ENCODE measurements around the gene ZNF197.
"Not testable (repeated sequence)": the region's sequence is repeated elsewhere in the genome, so short reads cannot be mapped to it uniquely, and the experiment has no call there.

ZNF197 gene

GRCh38 chr3:44624749-44625480 is at the start of gene ZNF197:
Gene ZNF197 (plus strand): TSS chr3:44625036. CDS start chr3:44629155, 4,119 bp downstream.
- Mint-ChIP-seq H3K4me1 (ENCODE audit: low read depth) (peaks cover 21% of the 10 kb centered on the region), H3K9me3 (no peaks in the 10 kb centered on the region)

GRCh38 chr3:44576613-44577012 is 48.2 kb upstream of the ZNF197 start:
- Mint-ChIP-seq H3K4me3 (no peak overlapping the region), H3K27me3 (ENCODE audit: low read depth) (no peaks in the 10 kb centered on the region), H3K36me3 (ENCODE audit: low read depth) (peaks cover 5% of the 10 kb centered on the region), H3K9me3 (peaks cover 38% of the 10 kb centered on the region), H3K27ac (no peak overlapping the region), H3K4me1 (ENCODE audit: low read depth) (no peaks in the 10 kb centered on the region)

More at GRCh38 chr3:44624749-44625480, at the start of gene ZNF197:
- Mint-ChIP-seq H3K4me3 (peak within 1 kb of the TSS; percentile 84), H3K36me3 (ENCODE audit: low read depth) (peaks cover 20% of the 10 kb centered on the region), H3K27me3 (ENCODE audit: low read depth) (no peaks in the 10 kb centered on the region), H3K27ac (peak within 1 kb of the TSS; percentile 75)

GRCh38 chr3:44577354-44577952 is 47.4 kb upstream of the ZNF197 start:
- H3K27ac Mint-ChIP-seq; H3K4me1 Mint-ChIP-seq (ENCODE audit: low read depth); H3K36me3 Mint-ChIP-seq (ENCODE audit: low read depth); H3K4me3 Mint-ChIP-seq; H3K27me3 Mint-ChIP-seq (ENCODE audit: low read depth): not testable (repeated sequence)
- H3K9me3 Mint-ChIP-seq = peaks cover 31% of the 10 kb centered on the region

GRCh38 chr3:44578316-44578715 is 46.5 kb upstream of the ZNF197 start:
- H3K27me3 Mint-ChIP-seq (ENCODE audit: low read depth); H3K36me3 Mint-ChIP-seq (ENCODE audit: low read depth); H3K4me3 Mint-ChIP-seq; H3K27ac Mint-ChIP-seq; H3K4me1 Mint-ChIP-seq (ENCODE audit: low read depth): not testable (repeated sequence)
- H3K9me3 Mint-ChIP-seq = peaks cover 26% of the 10 kb centered on the region

GRCh38 chr3:44578924-44579515 is 45.8 kb upstream of the ZNF197 start:
- H3K27ac Mint-ChIP-seq; H3K4me1 Mint-ChIP-seq (ENCODE audit: low read depth); H3K4me3 Mint-ChIP-seq; H3K27me3 Mint-ChIP-seq (ENCODE audit: low read depth); H3K36me3 Mint-ChIP-seq (ENCODE audit: low read depth): not testable (repeated sequence)
- H3K9me3 Mint-ChIP-seq = peaks cover 30% of the 10 kb centered on the region

GRCh38 chr3:44579749-44580148 is 45.1 kb upstream of the ZNF197 start:
- peaks cover 30% of the 10 kb centered on the region for H3K9me3 Mint-ChIP-seq
- H3K27ac Mint-ChIP-seq; H3K4me1 Mint-ChIP-seq (ENCODE audit: low read depth); H3K36me3 Mint-ChIP-seq (ENCODE audit: low read depth); H3K4me3 Mint-ChIP-seq: not testable (repeated sequence)
- H3K27me3 Mint-ChIP-seq (ENCODE audit: low read depth) = peaks cover 12% of the 10 kb centered on the region

GRCh38 chr3:44580971-44581370 is 43.9 kb upstream of the ZNF197 start:
- H3K27ac Mint-ChIP-seq; H3K4me1 Mint-ChIP-seq (ENCODE audit: low read depth); H3K36me3 Mint-ChIP-seq (ENCODE audit: low read depth); H3K4me3 Mint-ChIP-seq: not testable (repeated sequence)
- peaks cover 28% of the 10 kb centered on the region for H3K9me3 Mint-ChIP-seq
- H3K27me3 Mint-ChIP-seq (ENCODE audit: low read depth) = peaks cover 18% of the 10 kb centered on the region

GRCh38 chr3:44584646-44585501 is 40.0 kb upstream of the ZNF197 start, which contains the start of gene ZNF660:
Gene ZNF660 (plus strand): TSS chr3:44584964. CDS start chr3:44594194, 9,230 bp downstream.
- H3K4me1 Mint-ChIP-seq (ENCODE audit: low read depth) = peaks cover 2% of the 10 kb centered on the region
- H3K4me3 Mint-ChIP-seq = no peak within 1 kb of the TSS
- H3K27ac Mint-ChIP-seq = no peak within 1 kb of the TSS
- peaks cover 24% of the 10 kb centered on the region for H3K9me3 Mint-ChIP-seq
- peaks cover 18% of the 10 kb centered on the region for H3K27me3 Mint-ChIP-seq (ENCODE audit: low read depth)
- H3K36me3 Mint-ChIP-seq (ENCODE audit: low read depth) = no peaks in the 10 kb centered on the region

GRCh38 chr3:44596621-44597020 is 28.2 kb upstream of the ZNF197 start:
- Mint-ChIP-seq H3K27me3 (ENCODE audit: low read depth) (no peaks in the 10 kb centered on the region), H3K27ac (no peak overlapping the region), H3K4me1 (ENCODE audit: low read depth) (no peaks in the 10 kb centered on the region), H3K36me3 (ENCODE audit: low read depth) (no peaks in the 10 kb centered on the region), H3K9me3 (peaks cover 50% of the 10 kb centered on the region), H3K4me3 (no peak overlapping the region)

- Mint-ChIP-seq H3K4me3 (no peak overlapping the region), H3K27ac (no peak overlapping the region)
Measured at GRCh38 chr3:44601749-44602148, 23.1 kb upstream of the ZNF197 start.

GRCh38 chr3:44612678-44613077 is 12.2 kb upstream of the ZNF197 start:
- Mint-ChIP-seq H3K9me3 (peaks cover 13% of the 10 kb centered on the region), H3K4me1 (ENCODE audit: low read depth) (no peaks in the 10 kb centered on the region), H3K4me3 (no peak overlapping the region), H3K36me3 (ENCODE audit: low read depth) (no peaks in the 10 kb centered on the region), H3K27ac (no peak overlapping the region), H3K27me3 (ENCODE audit: low read depth) (no peaks in the 10 kb centered on the region)

More at GRCh38 chr3:44601749-44602148, 23.1 kb upstream of the ZNF197 start:
- no peaks in the 10 kb centered on the region for H3K36me3 Mint-ChIP-seq (ENCODE audit: low read depth)
- no peaks in the 10 kb centered on the region for H3K4me1 Mint-ChIP-seq (ENCODE audit: low read depth)
- no peaks in the 10 kb centered on the region for H3K27me3 Mint-ChIP-seq (ENCODE audit: low read depth)
- peaks cover 35% of the 10 kb centered on the region for H3K9me3 Mint-ChIP-seq

GRCh38 chr3:44628716-44629115 is 3.9 kb downstream of the ZNF197 start:
- H3K36me3 Mint-ChIP-seq (ENCODE audit: low read depth) = peaks cover 44% of the 10 kb centered on the region
- H3K4me1 Mint-ChIP-seq (ENCODE audit: low read depth) = peaks cover 24% of the 10 kb centered on the region
- H3K27me3 Mint-ChIP-seq (ENCODE audit: low read depth) = no peaks in the 10 kb centered on the region
- no peak overlapping the region for H3K4me3 Mint-ChIP-seq
- no peak overlapping the region for H3K27ac Mint-ChIP-seq
- H3K9me3 Mint-ChIP-seq = peaks cover 4% of the 10 kb centered on the region

- peaks cover 24% of the 10 kb centered on the region for H3K9me3 Mint-ChIP-seq
- H3K27me3 Mint-ChIP-seq (ENCODE audit: low read depth) = no peaks in the 10 kb centered on the region
- peaks cover 10% of the 10 kb centered on the region for H3K4me1 Mint-ChIP-seq (ENCODE audit: low read depth)
- no peak overlapping the region for H3K4me3 Mint-ChIP-seq
- H3K36me3 Mint-ChIP-seq (ENCODE audit: low read depth) = peaks cover 67% of the 10 kb centered on the region
- no peak overlapping the region for H3K27ac Mint-ChIP-seq
Measured at GRCh38 chr3:44632193-44632592, 7.4 kb downstream of the ZNF197 start.

GRCh38 chr3:44642337-44642736 is 17.5 kb downstream of the ZNF197 start:
- Mint-ChIP-seq H3K27me3 (ENCODE audit: low read depth) (no peaks in the 10 kb centered on the region), H3K9me3 (peaks cover 80% of the 10 kb centered on the region), H3K4me1 (ENCODE audit: low read depth) (no peaks in the 10 kb centered on the region), H3K4me3 (no peak overlapping the region), H3K36me3 (ENCODE audit: low read depth) (peaks cover 70% of the 10 kb centered on the region), H3K27ac (no peak overlapping the region)

All from T-helper 1 cell treated with Interleukin-12 subunit alpha and Interleukin-12 subunit beta and Interleukin-4 antibody, amounts not matched to agents 30 μg/mL and 1 μg/mL, for 36 hours (primary cell).